ENCODE results near the gene ALX4. TPM values are rescaled to one million over a fixed set of nuclear protein-coding genes. Genes with fewer than 3 reads are reported as not detected.

The ALX4 gene
- total and polyA plus RNA-seq, 2 of the 8 experiments (the other 6 are each of a cell fraction or from before 2014, with no cell fraction given) = not detected

DNA sequence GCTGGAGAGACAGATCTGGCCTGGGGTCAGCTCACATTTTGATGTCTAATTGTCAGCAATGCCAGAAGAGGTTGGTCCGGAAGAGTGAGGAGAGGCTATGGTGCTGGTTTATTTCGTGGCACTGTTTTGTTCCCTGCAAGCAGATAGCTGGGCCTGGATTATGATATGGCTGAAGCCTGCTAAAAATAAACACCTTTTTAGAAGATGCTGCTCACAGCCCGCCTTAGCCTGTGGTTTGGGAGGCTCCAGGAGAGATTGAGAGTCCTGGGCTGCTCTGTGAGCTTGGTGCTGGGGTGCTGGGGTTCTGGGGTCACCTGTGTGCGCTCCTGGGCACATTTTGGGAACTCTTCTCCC, 29.6 kb upstream of the ALX4 start:
- H3K9me3 ChIP-seq (ENCODE audit: insufficient read depth in 2 of 2, low read depth in 1 of 2, low read length in 1 of 2) = no peaks in the 10 kb centered on the region
- H3K79me2 ChIP-seq (ENCODE audit: control insufficient read depth in 1 of 2, insufficient read depth in 2 of 2, low read length in 2 of 2) = no peaks in the 10 kb centered on the region
- H2AFZ ChIP-seq (ENCODE audit: low read length) = no peak overlapping the region
- peaks cover under 1 to 3% (median under 1%) of the 10 kb centered on the region in 4 experiments; a peak in 4 of 7 replicates for H3K4me1 ChIP-seq (replicated peaks in 1 of 4; ENCODE audit: control insufficient read depth in 3 of 4, insufficient read depth in 4 of 4, low read length in 3 of 4)
- no peak overlapping the region for H3K18ac ChIP-seq (ENCODE audit: extremely low read depth, low read length)
- no peaks in the 10 kb centered on the region for H4K20me1 ChIP-seq (replicated peaks in 1 of 2; ENCODE audit: control insufficient read depth in 1 of 2, insufficient read depth in 2 of 2, low read length in 2 of 2)
- no peak overlapping the region for H3K56ac ChIP-seq (replicated peaks; ENCODE audit: insufficient read length, low read depth, low read length)
- no peak overlapping the region for H4K91ac ChIP-seq (replicated peaks; ENCODE audit: insufficient read length, low read length)
- no peak overlapping the region for H3K23ac ChIP-seq (ENCODE audit: insufficient read length)
- H3K27ac ChIP-seq (ENCODE audit: low read depth, low read length) = no peak overlapping the region
- H3K4me2 ChIP-seq (ENCODE audit: insufficient read depth in 1 of 2, low read depth in 2 of 2, low read length in 2 of 2) = no peak overlapping the region
- H4K5ac ChIP-seq (ENCODE audit: insufficient read length, low read depth, low read length) = no peak overlapping the region
- H2BK20ac ChIP-seq (ENCODE audit: low read length) = no peak overlapping the region
- H4K8ac ChIP-seq (ENCODE audit: extremely low read depth, insufficient read depth, low read length) = no peak overlapping the region
- WGBS, 2 experiments (ENCODE audit: extremely low coverage in 1 of 2, insufficient coverage in 1 of 2, insufficient read length in 1 of 2, insufficient replicate concordance in 2 of 2, low coverage in 1 of 2, low lambda C conversion rate in 2 of 2, missing lambda C conversion rate in 1 of 2) = 85% methylated on average over 4 of the region's 4 CpGs; no CpG with 5 or more reads in 1 of the 2 experiments
- no peak overlapping the region for H2BK15ac ChIP-seq (ENCODE audit: low read length)
- H2BK5ac ChIP-seq (ENCODE audit: low read depth, low read length) = no peak overlapping the region
- H3K23me2 ChIP-seq (ENCODE audit: low read depth, low read length) = no peaks in the 10 kb centered on the region; the same call in 1 of the 2 replicates
- H2AK5ac ChIP-seq (ENCODE audit: low read depth, low read length) = no peak overlapping the region
- H3K79me1 ChIP-seq (ENCODE audit: low read depth, low read length) = no peaks in the 10 kb centered on the region
- DNase-seq (ENCODE audit: low read depth in 1 of 2, low spot score in 2 of 2) (no peak), FAIRE-seq (no peak)
- no peak overlapping the region for H3K4ac ChIP-seq (replicated peaks; ENCODE audit: insufficient read length, low read depth, low read length)
- H2BK120ac ChIP-seq (replicated peaks; ENCODE audit: low read depth, low read length) = no peak overlapping the region
- no peak overlapping the region for H3K14ac ChIP-seq (ENCODE audit: insufficient read length)
- H3K4me3 ChIP-seq (ENCODE audit: extremely low read depth in 1 of 4, insufficient read depth in 2 of 4, low read depth in 3 of 4, low read length in 4 of 4) = no peak overlapping the region
- no peak overlapping the region for H3K9ac ChIP-seq (replicated peaks in 1 of 4; ENCODE audit: extremely low read depth in 1 of 4, low read depth in 3 of 4, low read length in 3 of 4)
- ChIA-PET CTCF (ENCODE audit: partially characterized antibody) (interaction anchor here (0.6 to 4.6 kb wide), 10 partner anchors 9 to 245 kb away, joined by 3 to 18 read pairs (median 4); no protein-coding TSS in a partner anchor), POLR2A (ENCODE audit: partially characterized antibody) (interaction anchor here (1.1 kb wide), 1 partner anchor 41 kb away, joined by 3 read pairs; no protein-coding TSS in a partner anchor)
- peaks cover 5 to 40% (median 29%) of the 10 kb centered on the region in 4 experiments for H3K27me3 ChIP-seq (replicated peaks in 1 of 4; ENCODE audit: control insufficient read depth in 3 of 4, extremely low read depth in 1 of 4, insufficient read depth in 3 of 4, low read length in 3 of 4)
- H3K36me3 ChIP-seq (ENCODE audit: control insufficient read depth in 2 of 4, insufficient read depth in 4 of 4, low read length in 3 of 4) = no peaks in the 10 kb centered on the region
- H2BK12ac ChIP-seq (ENCODE audit: low read depth, low read length) = no peak overlapping the region
- no peak for TF ChIP-seq KDM1A (IDR thresholded peaks at IDR 0.05; ENCODE audit: borderline replicate concordance, low read length)
- TF ChIP-seq POU5F1 (IDR thresholded peaks at IDR 0.05; ENCODE audit: low read depth, low read length) = no peak
- TF ChIP-seq JUN (IDR thresholded peaks at IDR 0.05; ENCODE audit: low read depth, low read length) = no peak
- no peak for TF ChIP-seq ZNF274 (IDR thresholded peaks at IDR 0.05; ENCODE audit: borderline replicate concordance, extremely low read depth, low read length)
- no peak for TF ChIP-seq TAF1 (IDR thresholded peaks at IDR 0.05; ENCODE audit: low read depth, low read length)
- TF ChIP-seq MAFK (IDR thresholded peaks at IDR 0.05; ENCODE audit: low read depth, low read length) = no peak
- no peak for TF ChIP-seq HDAC2 (IDR thresholded peaks at IDR 0.05; ENCODE audit: borderline replicate concordance in 1 of 2, low read depth in 2 of 2, low read length in 2 of 2)
- no peak for TF ChIP-seq RFX5 (IDR thresholded peaks at IDR 0.05; ENCODE audit: borderline replicate concordance, low read depth, low read length)
- TF ChIP-seq SIN3A (conservative IDR thresholded peaks at IDR 0.05 in 1 of 2, IDR thresholded peaks at IDR 0.05 in 1 of 2; ENCODE audit: low read depth in 1 of 2, low read length in 2 of 2) = no peak
- TF ChIP-seq, protein P1, sequence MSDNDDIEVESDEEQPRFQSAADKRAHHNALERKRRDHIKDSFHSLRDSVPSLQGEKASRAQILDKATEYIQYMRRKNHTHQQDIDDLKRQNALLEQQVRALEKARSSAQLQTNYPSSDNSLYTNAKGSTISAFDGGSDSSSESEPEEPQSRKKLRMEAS (IDR thresholded peaks at IDR 0.05) = no peak
- TF ChIP-seq, protein P2, sequence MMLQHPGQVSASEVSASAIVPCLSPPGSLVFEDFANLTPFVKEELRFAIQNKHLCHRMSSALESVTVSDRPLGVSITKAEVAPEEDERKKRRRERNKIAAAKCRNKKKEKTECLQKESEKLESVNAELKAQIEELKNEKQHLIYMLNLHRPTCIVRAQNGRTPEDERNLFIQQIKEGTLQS (IDR thresholded peaks at IDR 0.05; ENCODE audit: insufficient read depth, low read depth, low read length) = no peak
- TF ChIP-seq SP2 (IDR thresholded peaks at IDR 0.05; ENCODE audit: low read length) = no peak
- no peak for TF ChIP-seq CBX5 (IDR thresholded peaks at IDR 0.05; ENCODE audit: low read depth, low read length)
- TF ChIP-seq CREB1 (IDR thresholded peaks at IDR 0.05) = no peak
